PC-3 (cell line): Measurements from ENCODE around the gene NKX1-1.

Experiments
- CTCF ChIP-seq: fragments of 300-600 bp; sonication (generic); conservative IDR thresholded peaks from 2 replicates; pipeline ENCODE4 v1.5.1; 2017; ENCODE audit warnings: antibody characterized with exemption, low read depth, mild to moderate bottlenecking, low read length
- EZH2 ChIP-seq: fragments of 300-600 bp; sonication (generic); IDR thresholded peaks from one replicate; pipeline ENCODE4 v1.6.1; 2017; ENCODE audit warnings: antibody characterized with exemption, mild to moderate bottlenecking, low read length; ENCODE audit not compliant: unreplicated experiment
- EZH2phosphoT487 ChIP-seq: fragments of 300-600 bp; sonication (generic); IDR thresholded peaks from 2 replicates; pipeline ENCODE4 v1.6.1; 2018; ENCODE audit warnings: mild to moderate bottlenecking, antibody characterized with exemption, low read length, borderline replicate concordance

GRCh38 chr4:1366371-1367229 lies 39.6 kb downstream of the NKX1-1 start:
- TF ChIP-seq CTCF (no peak), EZH2phosphoT487 (no peak), EZH2 (no peak)
